GM12878 (cell line): ENCODE results near the gene KAT2B. TPM values are rescaled to one million over a fixed set of nuclear protein-coding genes. Genes with fewer than 3 reads are reported as not detected.

Experiments used
- ATF2 ChIP-seq: IDR thresholded peaks from 2 replicates; pipeline ENCODE4 v1.6.1; 2012; ENCODE audit warnings: low read length, inconsistent platforms
- CTCF ChIP-seq, 3 experiments: IDR thresholded peaks in 2 of 3; conservative IDR thresholded peaks in 1 of 3; 2 replicates each; pipeline ENCODE4 v1.5.1; 2011; ENCODE audit warnings: low read depth in 3 of 3, low read length in 3 of 3, mild to moderate bottlenecking in 3 of 3, control low read depth in 2 of 3, moderate library complexity in 2 of 3, inconsistent platforms in 1 of 3, mixed read lengths in 1 of 3; ENCODE audit not compliant: control insufficient read depth in 2 of 3, insufficient read depth in 1 of 3; ENCODE audit errors: extremely low read depth in 1 of 3
- ELK1 ChIP-seq: IDR thresholded peaks from 2 replicates; pipeline ENCODE4 v1.6.1; 2012; ENCODE audit warnings: low read depth, low read length, improper control_type of control experiment
- FOS ChIP-seq: IDR thresholded peaks from 3 replicates; pipeline ENCODE4 v1.6.1; 2011; ENCODE audit warnings: borderline replicate concordance; ENCODE audit not compliant: insufficient read length; ENCODE audit errors: extremely low read depth
- FOXK2 ChIP-seq: fragments of 450-650 bp; IDR thresholded peaks from 2 replicates; pipeline ENCODE4 v1.6.1; 2017; ENCODE audit warnings: mild to moderate bottlenecking, moderate library complexity
- HCFC1 ChIP-seq: fragments of 150-350 bp; IDR thresholded peaks from 2 replicates; pipeline ENCODE4 v1.6.1; 2014; ENCODE audit warnings: low read length
- HDAC6 ChIP-seq: fragments of 200-600 bp; sonication (generic); IDR thresholded peaks from one replicate; pipeline ENCODE4 v1.8.0; 2017; ENCODE audit warnings: antibody characterized with exemption; ENCODE audit not compliant: unreplicated experiment
- HSF1 ChIP-seq: fragments of 150-350 bp; IDR thresholded peaks from 2 replicates; pipeline ENCODE4 v1.6.1; 2014; ENCODE audit warnings: mild to moderate bottlenecking, low read depth, low read length
- KDM1A ChIP-seq: fragments of 200-600 bp; sonication (generic); IDR thresholded peaks from 2 replicates; pipeline ENCODE4 v1.6.1; 2016; ENCODE audit warnings: borderline replicate concordance
- MTA2 ChIP-seq: fragments of 450-650 bp; IDR thresholded peaks from 2 replicates; pipeline ENCODE4 v1.6.1; 2016; ENCODE audit warnings: low read depth, mild to moderate bottlenecking, moderate library complexity
- MTA3 ChIP-seq: IDR thresholded peaks from 2 replicates; pipeline ENCODE4 v1.6.1; 2012; ENCODE audit warnings: low read length, inconsistent platforms, borderline replicate concordance
- NFYB ChIP-seq: IDR thresholded peaks from 2 replicates; pipeline ENCODE4 v1.6.1; 2011; ENCODE audit warnings: low read depth, mild to moderate bottlenecking, low read length, improper control_type of control experiment, moderate library complexity; ENCODE audit not compliant: insufficient read depth
- NRF1 ChIP-seq: conservative IDR thresholded peaks from 2 replicates; pipeline ENCODE4 v1.6.1; 2011; ENCODE audit warnings: mild to moderate bottlenecking, low read depth, low read length, improper control_type of control experiment
- PBX3 ChIP-seq: IDR thresholded peaks from 2 replicates; pipeline ENCODE4 v1.6.1; 2011; ENCODE audit warnings: mild to moderate bottlenecking, low read depth, low read length, moderate library complexity; ENCODE audit not compliant: insufficient replicate concordance
- PKNOX1 ChIP-seq: fragments of 450-650 bp; IDR thresholded peaks from 2 replicates; pipeline ENCODE4 v1.6.1; 2016; ENCODE audit warnings: mild to moderate bottlenecking
- POU2F2 ChIP-seq: IDR thresholded peaks from 3 replicates; pipeline ENCODE4 v1.6.1; 2011; ENCODE audit warnings: low read depth, mild to moderate bottlenecking, low read length, borderline replicate concordance
- RBBP5 ChIP-seq: fragments of 200-600 bp; sonication (generic); conservative IDR thresholded peaks from 2 replicates; pipeline ENCODE4 v1.6.1; 2016
- SMARCA5 ChIP-seq: fragments of 450-650 bp; IDR thresholded peaks from 2 replicates; pipeline ENCODE4 v1.6.1; 2017; ENCODE audit warnings: mild to moderate bottlenecking
- SREBF1 ChIP-seq: IDR thresholded peaks from 2 replicates; pipeline ENCODE4 v1.6.1; 2012; ENCODE audit warnings: mild to moderate bottlenecking, low read length
- TAF1 ChIP-seq: IDR thresholded peaks from 2 replicates; pipeline ENCODE4 v1.6.1; 2011; ENCODE audit warnings: mild to moderate bottlenecking, low read depth, low read length, borderline replicate concordance
- WRNIP1 ChIP-seq: IDR thresholded peaks from 2 replicates; pipeline ENCODE4 v1.6.1; 2011; ENCODE audit warnings: low read depth, low read length, improper control_type of control experiment, borderline replicate concordance
- polyA plus RNA-seq, 11 experiments: library from polyadenylated mRNA; depleted of rRNA in 4 of 11; unstranded in 6 of 11; stranded (reverse) in 5 of 11; fragments of >200 nt; fragmentation: Nextera tagmentation in 4 of 11; fragmentation: Illumina TruSeq in 1 of 11; extraction: Ambion mirVana in 4 of 11; extraction: Trizol in 1 of 11; gene quantifications; 1 replicate in 1 of 11; 2 replicates in 10 of 11; pipeline versions ENCODE4 v1.2.1 to v1.2.3, GENCODE V29; 2011 to 2016; ENCODE audit warnings: inconsistent platforms in 2 of 11, missing spikeins in 2 of 11, low read depth in 1 of 11
- total RNA-seq, 4 experiments: library from RNA; depleted of rRNA in 3 of 4; stranded (reverse); fragments of >200 nt in 3 of 4; fragmentation: Illumina TruSeq in 1 of 4; extraction: Trizol in 1 of 4; gene quantifications; 2 replicates each; pipeline versions ENCODE4 v1.2.1 to v1.2.3, GENCODE V29; 2013 to 2021

The KAT2B gene
- total and polyA plus RNA-seq, 10 of the 15 experiments (the other 5 are each of a cell fraction or from before 2014, with no cell fraction given): 2.9 to 15.2 (median 10.2) TPM

GRCh38 chr3:20040548-20041196 is 426 bp downstream of the KAT2B start (continued):
- no peak for TF ChIP-seq ATF2
- TF ChIP-seq MTA3: no peak
- no peak for TF ChIP-seq RBBP5
- no peak for TF ChIP-seq FOS
- TF ChIP-seq SMARCA5: peak; percentile 90; the same call in 1 of the 2 replicates
- peak; percentile 5; the same call in 1 of the 2 replicates for TF ChIP-seq TAF1
- no peak for TF ChIP-seq NFYB
- no peak for TF ChIP-seq POU2F2
- no peak; the same call in 1 of the 2 replicates for TF ChIP-seq MTA2
- TF ChIP-seq HDAC6: no peak
- 0 out of 2 replicates have a peak, but pooled peaks have one; percentile 19 for TF ChIP-seq KDM1A
- TF ChIP-seq PKNOX1: no peak
- TF ChIP-seq NRF1: no peak
- no peak for TF ChIP-seq PBX3
- TF ChIP-seq CTCF (IDR thresholded peaks at IDR 0.05 in 2 of 3, conservative IDR thresholded peaks at IDR 0.05 in 1 of 3; ENCODE audit: control insufficient read depth in 2 of 3, extremely low read depth in 1 of 3, insufficient read depth in 1 of 3, low read depth in 3 of 3, low read length in 3 of 3): peak in 2 of 3 experiments; percentile 28 to 34; a peak in 3 of 6 replicates
- no peak for TF ChIP-seq FOXK2
- no peak for TF ChIP-seq WRNIP1
- no peak for TF ChIP-seq HCFC1
- TF ChIP-seq SREBF1: no peak
- TF ChIP-seq HSF1: no peak
- TF ChIP-seq ELK1: no peak
